ENCODE data around the gene SORL1-AS1.

- no peak for TF ChIP-seq BHLHE40 (IDR thresholded peaks at IDR 0.05; ENCODE audit: borderline replicate concordance)
- TF ChIP-seq CTBP1 (IDR thresholded peaks at IDR 0.05; ENCODE audit: borderline replicate concordance): no peak
- no peak for TF ChIP-seq ZNF384 (IDR thresholded peaks at IDR 0.05)
- TF ChIP-seq FOXA1 (IDR thresholded peaks at IDR 0.05): no peak
- no peak for TF ChIP-seq HDGF (IDR thresholded peaks at IDR 0.05; ENCODE audit: borderline replicate concordance)
- no peak for TF ChIP-seq FOXK2 (IDR thresholded peaks at IDR 0.05)
- no peak for TF ChIP-seq SUZ12 (IDR thresholded peaks at IDR 0.05)
- TF ChIP-seq ARNT (IDR thresholded peaks at IDR 0.05): no peak
- TF ChIP-seq ELF4 (IDR thresholded peaks at IDR 0.05): no peak
- TF ChIP-seq L3MBTL2 (conservative IDR thresholded peaks at IDR 0.05): no peak
- no peak for TF ChIP-seq SP1 (IDR thresholded peaks at IDR 0.05)
- no peak for TF ChIP-seq LEF1 (IDR thresholded peaks at IDR 0.05; ENCODE audit: borderline replicate concordance)
Measured at GRCh38 chr11:121460941-121461514, 8.3 kb upstream of the SORL1-AS1 start.
